Putamen (tissue), 1 donor: ENCODE results near the gene IVD.

Experiments used
- DNase-seq: peaks from one replicate; pipeline ENCODE4 v3.0.0-alpha.2; 2016; ENCODE audit warnings: low spot score

IVD gene

DNA sequence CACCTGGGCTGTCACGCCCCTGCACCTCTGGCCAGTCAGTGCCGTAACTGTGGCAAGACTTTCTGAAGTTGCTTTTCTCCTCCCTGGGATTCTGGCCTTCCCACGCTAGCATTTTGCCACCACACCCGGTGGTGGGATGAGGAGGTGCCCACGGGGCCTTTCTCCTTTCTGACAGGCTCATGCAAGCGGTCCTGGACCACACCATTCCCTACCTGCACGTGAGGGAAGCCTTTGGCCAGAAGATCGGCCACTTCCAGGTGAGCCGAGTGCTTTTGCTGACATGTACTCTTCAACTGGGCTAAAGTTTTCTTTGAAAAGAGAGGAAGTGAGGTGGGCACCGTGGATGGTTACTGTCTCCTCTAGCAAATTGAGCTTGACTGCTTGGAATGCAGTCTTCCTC is 9.6 kb downstream of the IVD start:
- DNase-seq = no peak

DNA sequence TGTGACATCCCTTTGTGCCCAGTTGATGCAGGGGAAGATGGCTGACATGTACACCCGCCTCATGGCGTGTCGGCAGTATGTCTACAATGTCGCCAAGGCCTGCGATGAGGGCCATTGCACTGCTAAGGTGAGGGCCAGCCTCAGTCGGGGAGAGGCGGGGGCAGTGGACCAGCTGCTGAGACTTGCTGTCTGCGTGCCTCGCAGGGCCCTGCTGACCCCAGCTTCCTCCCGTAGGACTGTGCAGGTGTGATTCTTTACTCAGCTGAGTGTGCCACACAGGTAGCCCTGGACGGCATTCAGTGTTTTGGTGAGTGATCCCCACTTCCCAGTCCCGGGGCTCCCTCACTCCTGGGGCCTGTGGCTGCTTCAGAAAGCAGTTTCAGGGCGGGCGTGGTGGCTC is 10.5 kb downstream of the IVD start:
- DNase-seq = no peak

DNA sequence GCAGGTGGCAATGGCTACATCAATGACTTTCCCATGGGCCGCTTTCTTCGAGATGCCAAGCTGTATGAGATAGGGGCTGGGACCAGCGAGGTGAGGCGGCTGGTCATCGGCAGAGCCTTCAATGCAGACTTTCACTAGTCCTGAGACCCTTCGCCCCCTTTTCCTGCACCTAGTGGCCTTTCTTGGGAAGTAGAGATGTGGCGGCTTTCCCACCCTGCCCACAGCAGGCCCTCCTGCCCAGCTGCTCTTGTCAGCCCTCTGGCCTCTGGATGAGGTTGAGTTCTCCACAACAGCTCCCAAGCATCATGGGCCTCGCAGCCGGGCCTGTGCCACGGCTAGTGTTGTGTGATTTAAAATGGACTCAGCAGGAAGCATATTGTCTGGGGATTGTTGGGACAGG is 12.5 kb downstream of the IVD start:
- DNase-seq = no peak

DNA sequence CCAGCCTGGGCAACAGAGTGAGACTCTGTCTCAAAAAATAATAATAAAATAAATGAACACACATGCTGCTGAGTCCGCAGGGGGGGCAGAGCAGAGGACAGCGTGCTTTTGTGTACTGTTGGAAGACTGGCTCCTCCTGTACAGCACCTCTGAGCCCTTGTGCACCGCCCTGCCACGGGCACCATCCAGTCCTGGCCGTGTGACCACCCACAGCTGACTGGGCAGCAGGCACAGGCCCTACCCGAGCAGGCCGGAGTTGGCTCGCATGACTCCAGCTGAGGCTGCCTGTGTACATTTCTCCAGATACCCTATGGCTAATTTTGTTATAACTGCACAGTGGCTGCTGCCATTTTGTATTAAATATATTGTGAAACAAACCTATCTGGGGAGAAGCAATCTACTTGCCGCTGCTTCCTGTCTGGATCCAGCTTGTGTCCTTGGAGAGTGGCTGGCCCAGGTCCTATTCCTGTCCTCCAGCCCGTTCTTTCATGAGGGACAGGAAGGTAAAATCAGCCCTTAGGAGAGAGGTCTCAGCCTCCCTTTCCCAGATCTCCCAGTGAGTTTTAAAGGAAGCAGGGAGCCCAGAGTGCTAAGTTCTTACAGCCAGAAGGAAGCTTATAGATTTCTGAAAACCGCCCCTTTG is 14.6 kb downstream of the IVD start:
- DNase-seq = no peak

DNA sequence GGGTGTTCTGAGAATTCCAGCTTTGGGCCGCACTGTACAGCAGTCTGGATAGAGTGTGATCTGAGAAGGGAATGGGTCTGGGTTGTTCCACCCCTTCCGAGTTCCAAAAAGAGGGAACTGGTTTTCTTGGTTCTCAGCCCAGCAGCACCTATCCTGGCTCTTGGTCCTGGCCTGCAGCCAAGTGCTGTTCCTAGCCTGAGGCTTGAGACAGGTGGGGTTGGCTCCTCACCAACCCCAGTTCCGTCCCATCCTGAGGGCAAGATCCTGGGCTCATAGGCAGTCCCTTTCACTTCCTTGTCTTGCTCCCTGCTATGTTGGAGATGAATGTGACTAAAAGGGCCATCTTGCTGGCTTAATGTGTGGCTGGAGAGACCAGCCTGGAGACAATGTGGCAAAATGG is 15.2 kb downstream of the IVD start:
- no peak for DNase-seq

DNA sequence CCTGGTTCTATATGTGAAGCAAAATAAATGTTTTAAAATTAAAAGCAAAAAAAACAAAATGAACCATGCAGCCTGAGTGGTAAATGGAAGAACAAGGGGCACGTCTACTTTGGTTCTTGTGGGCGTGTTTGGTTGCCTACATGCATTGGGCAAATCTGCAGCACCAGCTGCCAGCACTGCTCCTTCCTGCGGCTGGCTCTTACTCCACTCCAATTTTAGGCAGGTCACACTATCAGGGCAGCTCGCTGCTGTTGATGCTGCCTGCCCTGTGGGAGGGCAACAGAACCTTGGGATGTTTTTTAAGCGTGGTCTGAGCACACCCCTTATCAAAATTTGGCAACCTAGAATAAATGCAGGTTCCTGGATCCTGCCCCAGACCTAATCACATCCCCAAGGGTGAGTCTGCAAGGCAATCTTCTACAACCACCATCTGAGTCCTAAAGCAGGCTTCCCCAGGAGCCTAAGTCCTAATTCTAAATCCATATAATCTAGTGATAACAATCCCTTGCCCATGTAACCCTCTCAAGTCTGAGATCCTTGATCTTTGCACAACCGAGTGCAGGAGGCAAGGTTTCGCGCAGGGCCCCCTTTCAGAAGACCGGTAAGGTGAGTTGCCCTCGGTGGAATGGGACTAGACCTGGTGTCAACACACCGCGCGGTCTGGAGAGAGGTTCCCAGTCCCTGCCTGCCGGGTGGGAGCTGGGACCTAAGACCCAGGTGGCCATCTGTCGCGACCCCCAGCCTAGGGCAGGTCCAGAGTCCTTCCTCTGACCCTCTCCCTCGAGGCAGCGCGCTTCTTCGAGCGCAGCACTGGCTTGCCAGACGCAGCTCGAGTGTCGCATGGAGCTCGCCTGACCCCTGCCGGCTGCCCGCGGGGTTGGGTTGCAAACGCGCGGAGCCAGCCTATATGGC is 15.9 kb downstream of the IVD start:
- peak; percentile 47 for DNase-seq

DNA sequence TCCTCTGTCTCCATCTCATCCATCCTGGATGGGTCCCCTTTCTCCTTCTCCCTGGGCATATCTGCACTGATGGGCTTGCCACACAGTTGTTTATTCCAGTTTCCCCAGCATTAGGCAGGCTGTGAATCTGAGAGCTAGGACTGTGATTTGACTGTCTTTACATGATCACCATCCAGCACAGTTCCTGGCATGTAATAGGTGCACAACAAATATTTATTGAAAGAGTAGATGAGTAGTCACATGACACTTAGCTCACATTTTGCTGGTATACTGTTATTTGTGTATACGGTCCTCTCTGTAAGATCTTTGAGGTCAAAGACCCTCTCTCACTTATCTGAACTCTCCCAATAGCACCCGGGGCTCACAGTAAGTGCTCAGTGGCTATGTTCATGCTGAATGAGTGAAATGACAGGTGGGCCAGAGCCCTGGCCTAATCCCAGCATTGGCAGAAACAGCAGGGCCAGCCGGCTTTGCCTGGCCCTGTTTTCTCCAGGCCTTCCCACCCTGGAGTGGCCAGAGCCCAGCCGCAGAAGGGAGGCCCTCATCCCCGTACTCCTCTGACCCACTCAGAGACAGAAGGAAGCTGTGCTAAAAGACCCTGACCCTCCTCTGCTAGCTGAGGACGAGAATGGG is 19.0 kb downstream of the IVD start:
- DNase-seq = no peak

DNA sequence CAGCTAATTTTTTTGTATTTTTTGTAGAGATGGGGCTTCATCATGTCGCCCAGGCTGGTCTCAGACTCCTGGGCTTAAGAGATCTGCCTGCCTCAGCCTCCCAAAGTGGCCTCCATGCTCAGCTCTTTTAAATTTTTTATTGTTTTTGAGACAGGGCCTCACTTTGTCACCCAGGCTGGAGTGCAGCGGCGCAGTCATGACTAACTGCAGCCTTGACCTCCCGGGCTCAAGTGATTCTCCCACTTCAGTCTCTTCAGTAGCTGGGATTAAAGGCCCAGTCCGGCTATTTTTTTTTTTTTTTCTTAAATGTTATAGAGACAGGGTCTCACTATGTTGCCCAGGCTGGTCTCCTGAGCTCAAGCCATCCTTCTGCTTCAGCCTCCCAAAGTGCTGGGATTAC is 20.1 kb downstream of the IVD start:
- DNase-seq = no peak

DNA sequence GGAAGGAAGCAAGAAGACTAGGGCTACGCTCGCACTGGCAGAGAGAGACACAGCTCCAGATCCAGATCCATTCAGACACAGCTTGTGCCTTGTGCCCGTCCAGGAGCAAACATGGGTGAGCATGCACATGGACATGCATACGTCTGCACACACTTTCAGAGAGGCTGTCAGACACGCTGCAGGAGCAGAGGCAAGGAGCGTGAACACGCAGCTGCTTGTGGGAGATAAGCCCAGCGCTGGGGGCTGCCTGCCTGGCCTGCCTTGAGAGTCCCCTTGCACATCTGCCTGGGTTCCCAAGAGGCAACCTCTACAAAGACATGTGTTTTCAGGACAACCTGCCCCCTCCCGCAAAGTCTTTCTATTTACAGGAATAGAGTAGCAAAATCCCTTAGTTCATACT is 21.6 kb downstream of the IVD start:
- no peak for DNase-seq

DNA sequence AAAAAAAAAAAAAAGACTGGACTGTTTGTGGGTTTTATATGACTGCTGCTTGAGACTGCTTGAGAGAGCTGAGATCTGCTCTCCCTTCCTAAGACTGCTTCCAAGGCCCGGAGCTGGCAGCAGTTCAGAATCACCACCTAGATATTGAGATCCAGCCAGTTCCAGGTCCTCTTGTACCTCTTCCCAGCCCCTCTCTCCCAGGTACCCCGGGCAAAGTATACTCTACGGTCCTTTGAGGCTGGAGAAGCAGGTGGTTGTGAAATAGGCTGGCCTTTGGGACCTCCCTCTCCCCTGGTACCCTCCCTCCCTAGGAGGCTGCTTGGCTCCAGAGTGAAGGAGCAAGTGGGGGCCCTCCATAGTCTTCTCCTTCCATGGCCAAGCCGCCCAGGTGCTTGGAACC is 22.6 kb downstream of the IVD start:
- DNase-seq = no peak

DNA sequence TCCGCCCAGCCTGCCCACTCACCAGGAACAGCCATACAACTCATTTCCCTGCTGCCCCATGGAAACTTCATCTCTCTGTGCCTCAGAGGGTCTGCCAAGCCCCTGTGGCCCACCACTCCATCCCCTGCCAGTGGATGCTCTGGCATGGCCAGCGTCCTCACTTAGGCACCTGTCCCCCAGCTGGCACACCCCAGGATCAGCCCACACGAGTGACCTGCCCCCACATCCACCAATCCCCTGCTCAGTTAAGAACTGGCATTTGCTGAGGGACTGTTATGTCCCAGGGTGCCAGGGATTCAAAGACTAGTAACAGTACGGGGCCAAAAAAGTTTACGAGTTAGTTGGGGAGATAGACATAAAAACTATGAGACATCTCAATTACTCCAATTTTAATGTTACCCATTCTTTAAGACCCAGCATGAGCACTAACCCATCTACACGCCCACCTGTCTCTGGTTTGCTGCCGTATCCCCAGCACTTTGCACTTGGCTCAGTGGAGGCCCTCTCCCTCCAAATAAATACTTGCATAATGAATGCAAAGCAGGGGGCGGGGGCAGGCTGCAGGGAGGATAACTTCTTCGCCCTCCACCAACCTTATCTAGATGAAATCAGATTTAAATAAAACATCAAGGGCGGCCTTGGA is 23.6 kb downstream of the IVD start:
- DNase-seq = no peak

DNA sequence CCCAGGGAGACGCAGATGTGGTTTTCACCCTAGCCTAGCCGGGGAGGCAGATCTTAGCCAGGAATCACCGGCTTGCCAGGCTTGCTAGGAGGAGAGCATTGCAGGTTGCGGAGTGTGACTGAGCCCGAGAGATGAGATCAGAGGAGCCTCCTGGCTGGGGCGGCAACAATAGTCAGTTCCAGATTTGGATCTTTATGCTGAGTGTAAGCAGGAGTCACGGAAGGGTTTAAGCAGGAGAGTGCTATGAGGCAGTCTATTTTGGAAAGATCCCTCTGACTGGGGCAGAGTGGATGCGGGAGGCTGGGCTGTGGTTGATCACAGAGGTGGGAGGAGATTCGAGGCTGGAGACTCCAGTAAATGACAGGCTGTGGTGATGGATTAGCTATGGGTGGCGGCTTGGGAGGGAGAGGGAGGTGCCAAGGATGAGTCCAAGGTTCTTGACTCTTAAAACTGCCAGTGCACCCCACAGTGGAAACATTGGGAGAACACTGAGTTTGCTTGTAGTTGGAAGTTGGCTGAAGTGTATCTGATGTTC is 24.7 kb downstream of the IVD start:
- no peak for DNase-seq

DNA sequence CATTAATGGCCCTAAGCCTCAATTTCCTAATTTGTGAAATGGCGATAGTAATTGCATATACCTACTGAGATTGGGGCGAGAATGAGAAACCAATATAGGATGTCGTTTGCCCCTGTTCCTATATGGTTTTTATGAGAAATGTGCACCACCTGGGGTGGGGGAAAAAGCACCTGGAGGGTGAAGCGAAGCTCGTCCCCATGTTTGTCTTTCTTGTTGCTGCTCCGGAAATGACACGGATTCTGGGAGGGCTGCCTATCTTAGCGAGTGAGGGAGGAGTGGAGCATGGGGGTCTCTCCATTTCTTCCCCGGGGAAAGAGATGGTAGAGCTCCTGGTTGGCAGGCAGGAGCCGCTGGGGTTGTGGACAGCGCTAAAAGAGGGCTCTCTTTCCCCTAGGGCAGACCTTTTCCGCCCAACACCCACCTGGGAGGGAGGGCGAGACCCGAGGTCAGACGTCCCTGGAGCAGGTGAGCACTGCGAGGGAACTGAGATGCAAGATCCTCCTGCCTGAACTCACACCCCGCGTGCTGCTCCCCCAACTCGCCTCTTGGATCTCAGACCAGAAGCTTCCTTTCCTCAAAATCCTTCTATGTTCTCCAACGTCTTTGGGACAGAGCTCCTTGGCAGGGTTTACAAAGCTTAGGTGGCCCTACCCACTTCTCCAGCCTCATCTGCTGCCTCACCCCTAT is 29.6 kb downstream of the IVD start:
- no peak for DNase-seq

DNA sequence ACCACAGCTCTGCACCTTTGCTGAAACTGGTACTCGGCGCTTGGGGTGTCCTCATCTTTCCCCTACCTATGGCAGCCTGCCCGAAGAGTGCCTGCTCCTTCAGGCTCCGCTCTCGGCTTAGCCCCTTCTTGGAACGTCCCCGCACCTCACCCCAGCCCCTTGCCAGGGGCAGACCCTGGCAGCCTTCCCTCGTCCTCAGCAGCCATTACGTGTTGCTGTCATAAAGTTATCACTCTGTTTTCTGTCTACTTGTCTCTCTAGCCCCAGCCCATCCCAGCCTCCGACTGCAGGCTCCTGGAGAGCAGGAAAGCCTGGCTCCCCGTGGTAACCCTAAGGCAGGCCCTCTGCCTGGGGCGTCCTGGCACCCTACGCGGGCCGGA is 30.1 kb downstream of the IVD start:
- no peak for DNase-seq

DNA sequence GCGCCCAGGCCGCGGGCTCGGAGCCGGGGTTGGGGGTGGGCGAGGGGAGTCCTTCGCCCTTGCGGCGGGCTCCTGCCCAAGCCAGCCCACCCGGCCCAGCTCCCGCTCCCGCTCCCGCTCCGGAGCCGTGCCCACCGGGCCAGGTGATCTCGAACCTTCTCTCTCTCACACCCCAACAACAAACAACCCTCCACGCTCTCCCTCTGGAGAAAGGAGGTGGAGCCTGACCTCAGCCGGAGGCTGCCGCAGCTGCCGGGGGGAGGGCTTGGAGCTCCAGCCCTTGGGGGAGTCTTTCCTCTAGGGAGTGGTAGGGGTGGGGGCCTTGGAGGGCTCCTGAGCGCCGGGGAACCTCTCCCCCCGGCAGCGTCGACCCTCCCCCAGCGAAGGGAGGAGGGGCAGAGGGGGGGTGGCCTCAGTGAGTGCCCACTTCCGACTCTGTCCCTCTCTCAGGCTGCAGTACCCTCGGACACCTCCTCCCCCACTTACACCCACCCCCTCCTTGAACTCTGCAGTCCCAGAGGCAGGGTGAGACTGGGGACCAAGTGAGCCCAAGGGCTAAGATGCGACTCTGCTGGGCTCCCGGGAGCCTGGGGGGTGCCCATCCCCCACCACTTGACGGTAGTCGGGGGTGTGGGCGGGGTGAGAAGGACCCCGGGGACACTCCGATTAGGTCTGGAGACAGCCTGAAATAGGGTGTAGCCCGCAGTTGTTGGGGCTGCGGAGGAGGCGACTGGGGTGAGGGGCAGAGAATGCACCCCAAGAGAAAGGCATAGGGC is 30.7 kb downstream of the IVD start:
- DNase-seq = no peak

DNA sequence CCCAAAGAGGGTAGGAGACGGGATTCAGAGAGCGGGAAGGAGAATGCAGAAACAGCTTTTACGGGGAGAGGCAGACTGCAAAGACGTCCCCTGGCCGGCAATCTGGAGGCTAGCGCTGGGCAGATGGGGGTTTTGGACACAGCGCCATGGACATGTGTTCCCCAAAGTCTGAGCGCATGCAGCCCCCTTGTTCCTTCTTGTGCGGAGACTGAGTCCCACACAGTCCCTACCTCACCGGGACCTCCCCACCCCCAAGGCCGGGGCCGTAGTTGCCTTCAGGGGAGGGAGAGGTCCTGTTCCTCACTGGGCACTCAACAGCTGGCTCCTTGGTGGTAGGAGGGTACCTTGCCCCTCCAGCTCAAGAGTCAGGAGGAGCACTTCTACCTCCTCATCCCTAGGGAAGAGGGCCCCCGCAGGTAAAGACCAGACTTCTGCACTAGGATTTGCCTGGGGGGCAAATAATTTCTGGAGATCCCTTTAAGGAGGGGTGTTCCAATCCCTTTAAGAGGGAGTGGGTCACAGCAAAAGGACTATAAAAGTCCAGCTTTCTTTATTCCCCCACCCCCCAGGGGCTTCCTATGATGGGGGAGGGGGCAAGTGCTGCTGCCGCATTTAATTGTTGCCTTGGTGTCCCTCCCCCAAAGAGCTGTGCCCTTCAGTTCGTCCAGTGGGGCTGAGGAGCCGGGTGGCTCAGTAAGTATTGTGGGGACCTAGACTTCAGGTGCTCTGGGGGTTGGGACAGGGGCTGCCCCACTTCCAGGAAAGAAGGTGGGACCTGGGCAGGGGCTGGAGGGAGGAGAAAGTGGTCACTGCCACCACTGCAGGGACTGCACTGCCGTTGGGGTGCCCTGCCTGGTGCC is 31.5 kb downstream of the IVD start:
- DNase-seq = no peak

DNA sequence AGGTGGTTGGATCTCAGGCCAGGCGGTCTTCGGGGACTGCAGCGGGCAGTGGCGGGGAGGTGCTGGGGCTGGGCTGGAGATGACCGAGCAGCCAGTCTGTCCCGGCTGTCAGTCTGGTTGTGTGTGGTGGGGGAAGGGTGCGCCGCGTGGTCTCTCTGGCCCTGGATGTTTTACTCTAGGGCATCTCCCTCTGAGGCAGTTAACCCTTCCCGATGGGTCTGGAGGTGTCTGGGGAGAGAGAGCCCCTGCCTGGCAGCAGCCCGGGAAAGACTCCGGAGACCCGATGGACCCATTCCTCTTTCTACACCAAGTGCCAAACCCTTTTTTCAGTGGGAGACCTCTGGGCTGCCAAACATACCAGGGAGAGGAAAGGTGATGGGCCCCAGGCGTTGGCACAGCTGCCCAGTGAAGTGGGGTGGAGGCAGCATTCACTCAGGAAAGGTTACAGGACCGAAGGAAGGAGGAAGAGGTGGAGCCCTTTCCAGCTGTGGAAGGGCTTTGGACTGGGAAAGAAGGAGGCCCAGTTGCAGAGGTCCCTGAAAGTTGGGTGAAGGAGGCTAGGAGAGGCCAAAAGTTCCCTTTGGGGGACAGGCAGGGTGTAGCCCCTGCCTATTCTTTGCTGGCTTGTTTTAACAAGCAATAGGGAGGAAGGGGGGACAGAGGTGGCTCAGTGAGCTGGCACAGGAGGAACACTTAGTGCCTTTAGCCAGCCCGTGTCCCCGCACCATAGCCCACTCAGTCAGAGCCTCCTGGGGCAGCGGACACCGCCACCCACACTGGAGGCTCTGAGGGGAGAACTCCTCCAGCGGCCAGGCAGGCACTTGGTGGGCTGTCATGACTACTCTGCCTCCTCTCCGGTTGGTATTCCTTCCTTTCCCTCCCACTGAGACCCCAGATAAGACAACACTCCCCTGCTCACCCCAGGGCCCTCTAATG is 32.4 kb downstream of the IVD start:
- DNase-seq = no peak

DNA sequence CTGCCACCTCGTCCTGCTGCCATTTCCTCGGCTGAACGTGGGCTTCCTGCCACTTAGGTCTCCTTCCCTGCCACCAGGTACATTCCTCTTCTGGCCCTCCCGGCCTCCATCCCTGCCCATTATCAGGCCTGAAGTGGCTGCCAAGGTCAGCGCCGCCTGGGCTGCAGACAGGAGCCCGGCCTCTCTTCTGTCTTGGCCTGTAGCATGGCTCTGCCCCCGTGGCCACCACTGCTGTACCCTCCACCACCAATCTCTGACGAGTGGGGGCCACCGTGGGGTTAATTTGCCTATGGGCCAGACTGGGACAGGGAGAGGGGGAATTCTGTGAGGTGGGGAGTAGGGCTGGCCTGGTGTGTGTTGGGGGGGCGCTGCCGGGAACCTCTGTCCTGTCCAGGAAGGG is 33.1 kb downstream of the IVD start:
- no peak for DNase-seq

DNA sequence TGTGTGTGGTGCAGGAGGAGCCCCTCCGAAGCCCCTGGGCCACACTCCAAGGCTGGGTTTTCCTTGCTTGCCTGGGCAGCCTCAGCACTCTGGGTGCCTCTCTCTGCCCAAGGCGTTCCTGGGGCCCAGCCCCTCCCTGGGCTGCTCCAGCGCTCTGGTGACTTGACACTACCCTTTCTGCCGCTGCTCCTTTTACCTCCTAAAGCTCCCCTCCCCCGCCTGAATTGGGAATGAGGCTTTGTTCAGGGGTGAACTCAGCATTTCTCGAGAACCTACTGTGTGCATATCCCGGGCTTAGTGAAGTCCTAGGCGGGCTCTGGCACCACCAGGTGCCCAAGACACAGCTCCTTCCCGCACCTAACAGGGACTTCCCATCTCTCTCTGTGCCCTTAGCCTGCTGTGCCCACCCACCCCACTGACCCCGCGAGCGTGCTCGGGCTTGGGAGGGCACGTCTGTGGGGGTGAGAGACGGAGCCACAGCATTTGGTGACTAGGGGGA is 33.9 kb downstream of the IVD start:
- DNase-seq = peak; percentile 21
